ENCODE data around the gene ZNF143. TPM values are rescaled to one million over a fixed set of nuclear protein-coding genes. Genes with fewer than 3 reads are reported as not detected.
"Not testable (repeated sequence)": the region's sequence is repeated elsewhere in the genome, so short reads cannot be mapped to it uniquely, and the experiment has no call there.

Gene ZNF143
- total RNA-seq, 1 donor from 2014 or later, result 28.2 TPM

GRCh38 chr11:9448576-9449352 lies 12.0 kb upstream of the ZNF143 start:
- Mint-ChIP-seq H3K36me3 (ENCODE audit: unreplicated experiment) (peaks cover 6% of the 10 kb centered on the region), H3K4me3 (ENCODE audit: unreplicated experiment) (no peak overlapping the region), H3K4me1 (ENCODE audit: low read depth, unreplicated experiment) (no peaks in the 10 kb centered on the region), H3K9me3 (ENCODE audit: unreplicated experiment) (peaks cover 2% of the 10 kb centered on the region), H3K27ac (ENCODE audit: unreplicated experiment) (no peak overlapping the region), H3K27me3 (ENCODE audit: unreplicated experiment) (no peaks in the 10 kb centered on the region)
- TF ChIP-seq, protein P1, sequence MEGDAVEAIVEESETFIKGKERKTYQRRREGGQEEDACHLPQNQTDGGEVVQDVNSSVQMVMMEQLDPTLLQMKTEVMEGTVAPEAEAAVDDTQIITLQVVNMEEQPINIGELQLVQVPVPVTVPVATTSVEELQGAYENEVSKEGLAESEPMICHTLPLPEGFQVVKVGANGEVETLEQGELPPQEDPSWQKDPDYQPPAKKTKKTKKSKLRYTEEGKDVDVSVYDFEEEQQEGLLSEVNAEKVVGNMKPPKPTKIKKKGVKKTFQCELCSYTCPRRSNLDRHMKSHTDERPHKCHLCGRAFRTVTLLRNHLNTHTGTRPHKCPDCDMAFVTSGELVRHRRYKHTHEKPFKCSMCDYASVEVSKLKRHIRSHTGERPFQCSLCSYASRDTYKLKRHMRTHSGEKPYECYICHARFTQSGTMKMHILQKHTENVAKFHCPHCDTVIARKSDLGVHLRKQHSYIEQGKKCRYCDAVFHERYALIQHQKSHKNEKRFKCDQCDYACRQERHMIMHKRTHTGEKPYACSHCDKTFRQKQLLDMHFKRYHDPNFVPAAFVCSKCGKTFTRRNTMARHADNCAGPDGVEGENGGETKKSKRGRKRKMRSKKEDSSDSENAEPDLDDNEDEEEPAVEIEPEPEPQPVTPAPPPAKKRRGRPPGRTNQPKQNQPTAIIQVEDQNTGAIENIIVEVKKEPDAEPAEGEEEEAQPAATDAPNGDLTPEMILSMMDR (IDR thresholded peaks at IDR 0.05; ENCODE audit: partially characterized antibody, unreplicated experiment), result no peak
- DNase-seq, result no peak

DNA sequence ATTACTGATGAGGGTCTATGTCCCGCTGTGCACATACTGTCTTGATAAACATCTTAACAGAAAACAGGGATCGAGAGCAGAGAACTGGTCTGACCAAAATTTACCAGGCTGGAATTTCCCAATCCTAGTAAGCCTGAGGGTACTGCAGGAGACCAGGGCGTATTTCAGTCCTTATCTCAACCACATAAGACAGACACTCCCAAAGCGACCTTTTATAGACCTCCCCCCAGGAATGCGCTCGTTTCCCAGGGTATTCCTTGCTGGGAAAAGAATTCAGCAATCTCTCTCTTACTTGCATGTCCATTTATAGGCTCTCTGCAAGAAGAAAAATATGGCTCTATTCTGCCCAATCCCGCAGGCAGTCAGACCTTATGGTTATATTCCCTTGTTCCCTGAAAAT lies 8.8 kb upstream of the ZNF143 start:
- not testable (repeated sequence) for H3K9me3 Mint-ChIP-seq (ENCODE audit: unreplicated experiment); H3K36me3 Mint-ChIP-seq (ENCODE audit: unreplicated experiment); DNase-seq; H3K4me3 Mint-ChIP-seq (ENCODE audit: unreplicated experiment); H3K27me3 Mint-ChIP-seq (ENCODE audit: unreplicated experiment); H3K27ac Mint-ChIP-seq (ENCODE audit: unreplicated experiment); H3K4me1 Mint-ChIP-seq (ENCODE audit: low read depth, unreplicated experiment)

GRCh38 chr11:9455722-9456121 lies 5.1 kb upstream of the ZNF143 start:
- Mint-ChIP-seq H3K36me3 (ENCODE audit: unreplicated experiment) (peaks cover 6% of the 10 kb centered on the region), H3K27ac (ENCODE audit: unreplicated experiment) (no peak overlapping the region), H3K9me3 (ENCODE audit: unreplicated experiment) (peaks cover 9% of the 10 kb centered on the region), H3K4me3 (ENCODE audit: unreplicated experiment) (no peak overlapping the region), H3K4me1 (ENCODE audit: low read depth, unreplicated experiment) (peaks cover 2% of the 10 kb centered on the region), H3K27me3 (ENCODE audit: unreplicated experiment) (peaks cover under 1% of the 10 kb centered on the region)
- TF ChIP-seq, protein P1 (IDR thresholded peaks at IDR 0.05; ENCODE audit: partially characterized antibody, unreplicated experiment), result no peak
- no peak for DNase-seq

GRCh38 chr11:9459667-9460321 lies 1.0 kb upstream of the ZNF143 start:
- TF ChIP-seq, protein P1 (IDR thresholded peaks at IDR 0.05; ENCODE audit: partially characterized antibody, unreplicated experiment), result no peak
- Mint-ChIP-seq H3K4me3 (ENCODE audit: unreplicated experiment) (peak overlapping the region; percentile 98), H3K9me3 (ENCODE audit: unreplicated experiment) (peaks cover 16% of the 10 kb centered on the region), H3K27ac (ENCODE audit: unreplicated experiment) (peak overlapping the region; percentile 97), H3K27me3 (ENCODE audit: unreplicated experiment) (peaks cover 4% of the 10 kb centered on the region), H3K36me3 (ENCODE audit: unreplicated experiment) (no peaks in the 10 kb centered on the region), H3K4me1 (ENCODE audit: low read depth, unreplicated experiment) (peaks cover 8% of the 10 kb centered on the region)
- DNase-seq, result no peak

DNA sequence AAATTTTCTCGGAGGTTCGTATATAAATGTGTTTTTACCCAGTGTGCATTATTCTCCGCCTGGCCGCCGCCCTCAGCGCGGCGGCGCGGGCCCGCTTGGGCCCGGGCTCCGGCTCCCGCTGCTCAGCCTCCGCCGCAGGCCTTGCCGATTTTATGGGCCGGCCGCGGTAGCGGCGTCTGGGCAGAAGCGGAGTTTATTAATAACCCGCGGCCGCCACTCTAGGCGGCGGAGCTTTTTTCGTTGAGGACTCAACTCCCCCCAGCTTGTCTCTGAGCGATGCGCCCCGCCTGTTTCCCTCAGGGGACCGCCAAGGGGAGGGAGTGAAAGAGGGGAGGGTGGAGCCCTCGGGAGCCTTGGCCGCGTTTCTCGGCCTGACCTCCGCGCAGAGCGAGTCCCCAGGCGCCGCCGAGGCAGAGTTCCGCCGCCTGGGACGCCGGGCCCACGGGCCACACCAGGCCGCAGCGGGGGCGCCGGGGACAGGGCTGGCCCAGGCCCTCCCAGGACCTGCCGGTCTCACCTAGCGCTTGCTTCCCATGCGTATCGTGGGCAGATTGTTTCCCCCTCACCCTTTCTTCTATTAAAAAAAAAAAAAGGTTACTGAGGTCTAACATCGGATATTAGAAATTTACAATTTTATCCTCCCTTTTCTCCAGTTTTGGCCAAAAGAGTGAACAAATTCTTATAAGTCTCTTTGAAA lies 399 bp downstream of the ZNF143 start:
- TF ChIP-seq, protein P1 (IDR thresholded peaks at IDR 0.05; ENCODE audit: partially characterized antibody, unreplicated experiment), result no peak
- Mint-ChIP-seq H3K36me3 (ENCODE audit: unreplicated experiment) (no peaks in the 10 kb centered on the region), H3K4me3 (ENCODE audit: unreplicated experiment) (peak overlapping the region; percentile 98), H3K27ac (ENCODE audit: unreplicated experiment) (peak overlapping the region; percentile 98), H3K4me1 (ENCODE audit: low read depth, unreplicated experiment) (peaks cover 8% of the 10 kb centered on the region), H3K9me3 (ENCODE audit: unreplicated experiment) (peaks cover 16% of the 10 kb centered on the region), H3K27me3 (ENCODE audit: unreplicated experiment) (peaks cover 4% of the 10 kb centered on the region)
- DNase-seq, result peak; percentile 94
